HuH-7.5 (cell line): ENCODE measurements around the gene SPSB3.

Source experiments
- DNase-seq: peaks from one replicate; pipeline ENCODE4 v3.0.0; 2011; ENCODE audit warnings: low spot score

SPSB3 gene

DNA sequence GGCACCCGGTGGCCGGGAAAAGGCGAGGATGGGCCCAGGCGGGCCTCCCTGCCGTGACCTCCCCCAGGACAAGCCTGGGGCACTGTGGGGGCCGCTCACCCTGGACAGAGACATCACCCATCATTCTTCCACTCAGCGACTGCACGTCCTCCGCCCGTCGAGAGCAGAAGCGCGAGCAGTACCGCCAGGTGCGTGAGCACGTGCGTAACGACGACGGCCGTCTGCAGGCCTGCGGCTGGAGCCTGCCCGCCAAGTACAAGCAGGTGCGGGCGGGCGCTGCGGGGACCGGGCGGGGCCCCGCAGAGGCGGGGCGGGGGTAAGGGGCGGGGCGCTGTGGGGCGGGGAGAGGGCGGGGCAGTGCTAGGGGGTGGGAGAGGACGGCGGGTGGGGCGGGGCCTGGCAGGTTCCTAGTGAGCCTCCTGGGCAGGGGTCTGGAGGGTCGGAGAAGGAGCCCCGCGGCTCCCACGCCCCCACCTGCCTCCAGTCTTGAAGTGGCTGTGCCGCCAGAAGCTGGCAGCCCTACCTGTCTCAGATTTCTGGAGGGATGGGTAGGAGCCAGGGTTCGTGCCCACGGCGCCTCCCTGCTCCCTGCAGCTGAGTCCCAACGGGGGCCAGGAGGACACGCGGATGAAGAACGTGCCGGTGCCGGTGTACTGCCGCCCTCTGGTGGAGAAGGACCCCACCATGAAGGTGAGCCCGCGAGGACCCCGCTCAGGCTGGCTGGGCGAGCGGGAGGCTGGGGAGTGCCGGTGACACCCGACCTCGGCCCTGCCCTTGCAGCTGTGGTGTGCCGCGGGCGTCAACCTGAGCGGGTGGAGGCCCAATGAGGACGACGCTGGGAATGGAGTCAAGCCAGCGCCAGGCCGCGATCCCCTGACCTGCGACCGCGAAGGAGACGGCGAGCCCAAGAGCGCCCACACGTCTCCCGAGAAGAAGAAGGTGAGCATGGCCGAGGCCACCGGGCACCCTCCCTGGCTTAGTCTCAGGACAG, 18.6 kb downstream of the SPSB3 start:
- peak; percentile 58 for DNase-seq

GRCh38 chr16:1762879-1763520, 19.4 kb downstream of the SPSB3 start:
- DNase-seq: no peak

DNA sequence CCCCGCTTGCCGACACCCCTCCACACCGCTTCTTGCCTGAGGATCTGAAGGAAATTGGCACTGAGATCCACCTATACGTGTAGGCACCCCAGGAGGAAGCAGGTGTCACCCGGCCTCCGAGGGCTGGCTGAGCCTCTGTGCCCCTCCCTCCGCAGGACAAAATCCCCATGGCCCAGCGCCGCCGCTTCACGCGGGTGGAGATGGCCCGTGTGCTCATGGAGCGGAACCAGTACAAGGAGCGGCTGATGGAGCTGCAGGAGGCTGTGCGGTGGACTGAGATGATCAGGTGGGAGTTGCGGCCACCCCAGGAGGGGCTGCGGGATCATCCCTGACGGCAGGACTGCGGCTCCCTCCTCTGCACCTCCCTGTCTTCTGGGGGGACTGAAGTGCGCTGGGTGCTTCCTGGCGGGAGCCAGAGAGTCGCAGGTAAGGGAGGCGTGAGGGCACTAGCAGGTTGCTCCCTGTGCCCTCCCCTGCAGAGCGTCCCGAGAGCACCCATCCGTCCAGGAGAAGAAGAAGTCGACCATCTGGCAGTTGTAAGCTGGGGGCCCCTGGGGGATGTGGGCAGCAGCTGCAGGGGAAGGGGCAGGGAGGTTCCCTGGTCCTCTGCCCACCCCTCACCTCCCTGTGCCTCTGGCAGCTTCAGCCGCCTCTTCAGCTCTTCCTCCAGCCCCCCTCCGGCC, 20.0 kb downstream of the SPSB3 start:
- no peak for DNase-seq

- no peak for DNase-seq
These were observed 20.6 kb downstream of the SPSB3 start for GRCh38 chr16:1761751-1762150.

DNA sequence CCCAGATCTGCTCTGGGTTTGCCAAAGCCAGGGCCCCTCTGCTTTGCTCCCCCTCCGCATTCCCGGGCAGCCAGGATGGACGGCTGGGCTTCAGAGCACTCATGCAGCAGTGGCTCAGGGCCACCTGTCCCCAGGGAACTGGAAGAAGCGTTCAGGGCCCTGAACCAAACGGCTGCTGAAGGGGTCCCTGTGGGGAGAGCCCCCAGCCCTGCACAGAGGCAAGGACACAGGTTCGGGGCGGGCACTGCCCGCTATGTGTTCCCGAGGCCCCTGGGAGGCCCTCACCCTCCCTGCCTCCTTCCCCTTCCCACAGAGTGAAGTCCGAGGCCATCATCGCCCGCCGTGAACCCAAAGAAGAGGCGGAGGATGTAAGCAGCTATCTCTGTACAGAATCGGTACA, 21.5 kb downstream of the SPSB3 start:
- DNase-seq: no peak

- DNase-seq: no peak
These were observed 22.9 kb downstream of the SPSB3 start for GRCh38 chr16:1759511-1759910.

DNA sequence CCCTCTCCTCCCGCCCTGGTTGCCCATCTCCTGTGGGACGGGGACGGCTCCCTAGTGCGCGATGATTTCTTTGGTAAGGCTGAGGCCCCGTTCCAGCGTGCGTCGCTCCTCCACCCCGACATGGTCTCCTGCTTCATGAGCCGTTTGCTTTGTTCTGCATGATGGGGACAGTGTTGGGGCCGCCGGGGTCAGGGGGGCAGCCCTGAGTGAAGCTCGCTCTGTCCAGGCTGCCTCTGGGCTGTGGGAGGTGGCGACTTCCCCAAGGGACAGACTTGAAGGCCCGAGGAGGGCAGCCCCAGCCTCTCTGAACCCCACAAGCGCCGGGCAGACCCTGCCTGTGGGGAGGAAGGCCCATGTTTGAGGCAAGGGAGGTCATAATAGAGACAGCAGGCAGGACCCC, 23.4 kb downstream of the SPSB3 start:
- DNase-seq: no peak

- DNase-seq: no peak
These were observed 24.5 kb downstream of the SPSB3 start for GRCh38 chr16:1757714-1758461.

DNA sequence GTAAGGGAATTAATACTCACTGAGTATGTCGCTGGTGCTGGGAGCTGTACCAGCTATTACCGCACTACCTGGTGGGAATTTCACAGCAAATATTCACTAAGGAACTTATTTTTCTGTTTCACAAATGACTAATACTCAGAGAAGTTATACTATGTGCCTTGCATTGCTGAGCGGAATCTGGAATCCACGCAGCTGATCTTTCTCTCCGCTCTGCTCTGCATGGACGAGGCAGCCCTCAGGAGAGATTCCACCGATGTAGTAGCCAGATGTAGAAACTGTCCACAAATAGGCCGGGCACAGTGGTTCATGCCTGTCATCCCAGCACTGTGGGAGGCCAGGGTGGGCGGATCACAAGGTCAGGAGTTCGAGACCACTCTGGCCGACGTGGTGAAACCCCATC, 28.2 kb downstream of the SPSB3 start:
- no peak for DNase-seq

- no peak for DNase-seq
These were observed 29.5 kb downstream of the SPSB3 start for GRCh38 chr16:1752853-1753252.

- DNase-seq: no peak
These were observed 30.4 kb downstream of the SPSB3 start for GRCh38 chr16:1751946-1752345.

- DNase-seq: no peak
These were observed 32.9 kb downstream of the SPSB3 start for GRCh38 chr16:1749152-1750117.

DNA sequence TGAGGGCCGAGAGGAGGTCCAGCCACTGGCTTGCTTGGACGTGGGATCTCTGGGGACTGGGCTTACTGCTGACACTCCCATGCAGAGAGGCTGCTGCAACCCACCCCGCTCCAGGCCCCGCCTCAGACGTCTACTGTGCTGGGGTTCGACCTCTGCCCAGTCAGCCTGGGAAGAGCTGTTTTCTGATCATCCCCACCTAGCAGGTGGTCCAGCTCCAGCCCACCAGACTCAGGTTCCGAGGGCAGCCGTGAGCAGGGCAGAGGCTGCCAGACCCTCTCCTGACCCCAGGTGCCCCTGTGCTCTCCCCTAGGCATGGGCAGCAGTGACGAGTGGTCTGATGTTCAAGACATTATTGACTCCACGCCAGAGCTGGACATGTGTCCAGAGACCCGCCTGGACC, 34.4 kb downstream of the SPSB3 start:
- DNase-seq: no peak

- no peak for DNase-seq
These were observed 35.6 kb downstream of the SPSB3 start for GRCh38 chr16:1746693-1747195.

GRCh38 chr16:1745900-1746692, 36.3 kb downstream of the SPSB3 start:
- DNase-seq: no peak

DNA sequence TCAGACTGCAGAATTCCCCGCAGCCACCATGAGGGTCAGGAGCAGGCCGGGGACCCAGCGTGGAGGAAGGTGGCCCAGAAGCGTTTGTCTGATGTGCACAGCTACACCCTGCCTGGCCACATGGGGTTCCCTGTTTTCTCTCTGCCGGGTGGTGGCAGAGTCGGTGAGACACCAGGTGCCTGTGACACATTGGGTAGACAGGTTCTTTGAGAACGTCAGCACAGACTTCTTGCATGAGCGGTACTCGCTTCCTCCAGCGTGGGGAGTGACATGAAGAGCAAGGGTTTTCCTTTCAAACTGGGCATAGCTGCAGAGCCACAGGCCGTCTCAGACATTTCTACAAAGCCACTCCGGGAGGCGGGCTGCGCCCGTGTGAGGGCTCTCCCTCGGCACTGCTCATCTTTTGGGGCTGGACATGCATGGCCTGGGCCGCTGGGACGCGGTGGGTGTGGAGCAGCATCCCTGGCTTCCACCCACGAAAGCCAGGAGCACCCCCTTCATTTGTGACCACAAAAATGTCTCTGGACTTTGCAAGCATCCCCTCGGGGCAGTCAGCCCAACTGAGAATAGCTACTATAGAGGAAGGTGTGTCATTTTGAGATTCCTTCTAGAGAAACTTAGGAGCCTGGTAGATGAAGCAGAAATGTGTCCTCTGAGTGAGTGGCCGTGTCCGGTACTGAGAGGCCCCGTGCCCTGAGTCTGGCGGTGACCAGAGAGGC, 37.0 kb downstream of the SPSB3 start:
- DNase-seq: no peak

GRCh38 chr16:1744338-1744840, 38.0 kb downstream of the SPSB3 start:
- no peak for DNase-seq

DNA sequence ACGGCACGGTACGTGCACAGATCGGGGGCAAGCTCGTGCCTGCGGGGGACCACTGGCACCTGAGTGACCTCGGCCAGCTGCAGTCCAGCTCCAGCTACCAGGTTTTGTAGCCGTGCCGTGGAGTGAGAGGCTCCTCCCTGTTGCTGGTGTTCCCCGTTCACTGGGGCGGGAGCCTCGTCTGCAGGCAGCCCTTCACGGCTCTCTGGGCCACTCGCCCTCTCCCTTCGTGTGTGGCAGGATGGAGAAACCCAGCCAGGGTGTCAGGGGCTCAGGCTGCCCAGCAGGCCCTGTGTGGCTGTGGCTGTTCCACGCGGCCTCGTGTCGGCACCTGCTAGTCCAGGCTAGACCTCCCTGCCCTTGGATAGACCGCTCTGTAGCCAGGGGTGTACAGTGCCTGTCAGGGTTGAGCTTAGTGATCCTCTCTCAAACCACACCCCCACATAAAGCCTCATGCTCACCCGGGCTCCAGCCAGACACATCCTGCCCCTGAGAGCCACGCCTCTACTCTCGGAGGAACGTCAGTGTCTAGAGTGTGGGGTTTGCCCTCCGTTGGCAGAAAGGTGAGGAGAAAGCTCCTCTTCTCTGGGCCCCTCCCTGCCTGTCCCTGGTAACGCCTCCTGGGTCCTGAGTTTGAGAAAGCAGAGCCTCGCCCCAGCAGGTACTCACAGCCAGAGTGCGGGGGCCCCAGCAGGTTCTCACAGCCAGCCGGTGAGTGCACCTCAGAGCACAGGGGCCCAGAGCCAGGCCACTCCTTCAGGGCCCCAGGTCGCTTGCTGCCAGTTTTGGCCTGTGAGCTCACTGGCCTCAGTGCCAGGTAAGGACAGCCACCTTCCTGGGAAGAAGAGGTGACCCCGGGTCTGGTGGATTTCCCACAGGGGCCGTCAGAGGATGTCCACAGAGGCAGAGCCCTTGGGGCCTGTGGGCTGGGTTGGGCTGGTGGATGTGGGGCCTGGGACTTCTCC, 38.7 kb downstream of the SPSB3 start:
- no peak for DNase-seq
